ENCODE measurements around the gene PNP. TPM values are rescaled to one million over a fixed set of nuclear protein-coding genes. Genes with fewer than 3 reads are reported as not detected.

PNP gene
- total RNA-seq, 1 donor from 2014 or later: 17.4 TPM

DNA sequence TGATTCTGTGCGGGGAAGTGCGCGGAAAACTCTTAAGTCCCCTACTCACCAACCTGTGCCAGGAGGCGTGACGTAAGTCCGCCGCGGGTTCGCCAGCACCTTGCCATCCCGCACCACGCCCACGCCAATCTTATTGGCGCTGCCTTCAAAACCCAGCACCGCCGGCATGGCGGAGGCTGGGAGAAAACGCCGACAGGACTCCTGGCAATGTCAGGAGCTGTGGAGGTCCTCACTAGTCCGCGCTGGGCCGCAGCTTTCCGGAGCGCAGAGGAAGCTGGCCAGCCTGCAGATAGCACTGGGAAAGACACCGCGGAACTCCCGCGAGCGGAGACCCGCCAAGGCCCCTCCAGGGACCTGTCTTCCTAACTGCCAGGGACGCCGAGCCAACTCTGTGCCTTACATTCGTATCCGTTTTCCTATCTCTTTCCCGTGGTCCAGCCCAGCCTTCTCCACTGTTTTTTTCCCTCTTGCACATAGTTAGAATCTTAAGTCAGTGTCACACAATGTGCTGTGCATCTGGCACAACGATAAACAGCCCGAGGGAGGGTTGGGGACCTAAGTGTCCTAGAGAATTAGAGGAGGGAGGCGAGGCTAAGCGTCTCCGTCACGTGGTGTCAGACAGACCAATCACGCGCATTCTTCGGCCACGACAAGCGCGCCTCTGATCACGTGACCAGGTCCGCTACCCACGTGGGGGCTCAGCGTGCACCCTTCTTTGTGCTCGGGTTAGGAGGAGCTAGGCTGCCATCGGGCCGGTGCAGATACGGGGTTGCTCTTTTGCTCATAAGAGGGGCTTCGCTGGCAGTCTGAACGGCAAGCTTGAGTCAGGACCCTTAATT is 14.5 kb upstream of the PNP start, which contains the start of the genes APEX1 and OSGEP:
Gene APEX1 (plus strand): TSS at position 711 of the 839 bp plus-strand sequence. CDS start 420 bp downstream, outside the sequence.
Gene OSGEP (minus strand): TSS at position 297 of the 839 bp plus-strand sequence. CDS start 129 bp downstream, at position 168.
- intact Hi-C loops (cut with DNase I): loop anchor here (2.0 to 5.0 kb wide), 2 partner anchors 42 to 127 kb away; partner anchors contain the start of gene TEP1
- peak; percentile 99 for DNase-seq (ENCODE audit: low spot score)

DNA sequence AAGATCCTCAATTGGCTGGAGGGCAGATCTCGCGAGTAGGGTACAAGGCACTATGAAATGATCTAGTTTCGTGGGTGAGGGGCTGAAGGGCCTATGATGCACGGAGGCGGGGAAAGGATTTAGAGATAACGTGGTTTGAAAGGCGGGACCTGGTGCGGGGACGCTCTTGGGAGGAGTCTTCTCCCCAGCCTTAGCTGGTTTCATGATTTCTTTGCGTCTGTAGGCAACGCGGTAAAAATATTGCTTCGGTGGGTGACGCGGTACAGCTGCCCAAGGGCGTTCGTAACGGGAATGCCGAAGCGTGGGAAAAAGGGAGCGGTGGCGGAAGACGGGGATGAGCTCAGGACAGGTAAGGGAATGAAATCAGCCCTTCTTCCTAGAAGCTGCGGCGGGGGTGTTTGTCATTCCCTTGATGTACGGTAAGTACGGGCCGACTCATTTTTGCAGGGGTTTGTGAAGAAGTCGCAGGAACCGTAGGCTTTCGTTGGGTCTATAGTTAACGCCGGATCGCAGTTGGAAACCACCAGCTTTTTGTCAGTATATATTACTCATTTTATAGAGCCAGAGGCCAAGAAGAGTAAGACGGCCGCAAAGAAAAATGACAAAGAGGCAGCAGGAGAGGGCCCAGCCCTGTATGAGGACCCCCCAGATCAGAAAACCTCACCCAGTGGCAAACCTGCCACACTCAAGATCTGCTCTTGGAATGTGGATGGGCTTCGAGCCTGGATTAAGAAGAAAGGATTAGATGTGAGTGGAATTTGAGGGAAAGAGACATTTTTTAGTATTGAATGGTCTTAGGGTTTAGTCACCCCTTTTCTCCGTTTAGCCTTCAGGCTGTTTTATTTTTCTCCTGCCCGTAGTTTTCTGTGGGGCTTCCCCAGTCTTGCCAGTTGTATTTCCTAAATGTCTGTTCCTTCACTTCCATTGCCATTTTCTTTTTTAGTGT is 13.6 kb upstream of the PNP start:
- no peak for DNase-seq (ENCODE audit: low spot score)
- intact Hi-C loops (cut with DNase I): loop anchor here (2.0 to 5.0 kb wide), 2 partner anchors 43 to 128 kb away; partner anchors contain the start of gene TEP1

DNA sequence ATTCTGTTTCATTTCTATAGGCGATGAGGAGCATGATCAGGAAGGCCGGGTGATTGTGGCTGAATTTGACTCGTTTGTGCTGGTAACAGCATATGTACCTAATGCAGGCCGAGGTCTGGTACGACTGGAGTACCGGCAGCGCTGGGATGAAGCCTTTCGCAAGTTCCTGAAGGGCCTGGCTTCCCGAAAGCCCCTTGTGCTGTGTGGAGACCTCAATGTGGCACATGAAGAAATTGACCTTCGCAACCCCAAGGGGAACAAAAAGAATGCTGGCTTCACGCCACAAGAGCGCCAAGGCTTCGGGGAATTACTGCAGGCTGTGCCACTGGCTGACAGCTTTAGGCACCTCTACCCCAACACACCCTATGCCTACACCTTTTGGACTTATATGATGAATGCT is 12.2 kb upstream of the PNP start:
- intact Hi-C loops (cut with DNase I): loop anchor here (5.0 kb wide), 1 partner anchor 130 kb away; no protein-coding TSS in a partner anchor
- DNase-seq (ENCODE audit: low spot score): no peak

DNA sequence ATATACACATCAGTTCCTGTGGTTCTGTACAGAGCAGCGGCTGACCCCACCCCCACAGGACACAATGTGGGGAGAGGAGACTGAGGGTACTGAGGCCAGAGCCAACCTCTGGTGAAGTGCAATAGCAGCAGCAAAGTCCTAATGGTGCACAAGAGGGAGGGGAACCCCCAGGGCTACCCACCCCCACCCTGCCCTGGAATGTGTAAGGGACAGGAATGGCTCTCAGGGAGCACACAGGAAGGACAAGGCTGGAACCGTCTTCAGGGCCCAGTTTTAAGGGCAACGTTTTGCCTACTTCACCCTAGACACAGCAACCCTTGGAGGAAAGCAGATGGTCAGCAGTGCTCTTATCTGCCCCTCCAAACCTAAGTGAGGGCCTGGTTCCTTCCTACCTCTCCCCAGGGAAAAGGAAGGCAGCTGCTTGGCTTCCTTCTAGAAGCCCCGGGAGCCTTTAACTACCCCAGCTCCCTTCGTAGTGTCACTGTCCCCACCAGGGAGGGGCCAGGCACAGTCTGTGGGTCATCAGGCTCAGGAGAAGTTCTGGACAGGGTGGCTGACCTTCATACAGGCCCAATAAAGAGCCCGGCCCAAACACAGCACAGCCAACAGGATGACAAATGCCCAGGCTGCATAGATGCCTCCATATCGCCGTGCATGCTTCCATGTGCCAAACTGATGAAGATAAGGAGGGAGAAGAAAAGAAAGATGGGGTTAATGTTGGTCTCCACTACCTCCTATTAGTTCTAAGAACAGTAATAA is 11.0 kb upstream of the PNP start:
- DNase-seq (ENCODE audit: low spot score): no peak
- intact Hi-C loops (cut with DNase I): loop anchor here (5.0 kb wide), 1 partner anchor 131 kb away; no protein-coding TSS in a partner anchor

DNA sequence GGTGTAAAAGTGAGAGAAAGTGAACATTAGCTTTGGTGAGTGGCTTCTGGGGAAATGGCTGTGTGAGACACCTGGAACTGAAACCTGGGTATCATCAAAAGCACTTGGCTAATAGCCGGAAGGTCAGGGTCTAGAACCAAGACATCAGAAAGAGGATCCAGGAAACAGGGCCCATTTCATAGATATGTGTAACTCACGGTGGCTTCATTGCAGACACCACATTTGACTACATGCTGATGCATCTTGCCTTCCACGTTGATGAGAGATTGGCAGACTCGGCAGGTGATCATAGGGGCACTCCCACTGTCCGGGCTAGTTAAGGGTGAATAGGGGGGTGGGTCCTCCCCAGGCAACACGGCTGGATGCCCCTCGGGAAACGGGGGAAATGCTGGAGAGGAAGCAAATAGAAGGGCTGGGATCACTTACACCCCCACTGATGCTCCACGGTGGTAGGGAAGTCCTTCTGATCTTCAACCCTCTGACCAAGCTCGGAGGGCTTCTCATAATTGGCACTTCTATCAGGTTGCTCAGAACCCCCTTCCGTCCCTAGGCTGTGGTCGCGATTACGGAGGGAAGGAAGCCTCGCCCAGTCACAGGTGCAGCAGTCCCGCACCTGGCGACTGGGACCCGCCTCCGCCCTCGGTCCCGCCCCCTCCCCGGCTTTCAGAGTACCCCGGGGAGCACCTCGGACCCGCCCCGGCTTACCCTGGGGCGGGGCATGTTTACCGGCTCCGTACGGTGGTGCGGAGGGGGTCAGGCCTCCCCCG is 8.6 kb upstream of the PNP start:
- intact Hi-C loops (cut with DNase I): loop anchor here (5.0 to 10.0 kb wide), 3 partner anchors 118 to 224 kb away; partner anchors contain the start of genes ANG, PARP2 and RNASE4
- DNase-seq (ENCODE audit: low spot score): no peak

DNA sequence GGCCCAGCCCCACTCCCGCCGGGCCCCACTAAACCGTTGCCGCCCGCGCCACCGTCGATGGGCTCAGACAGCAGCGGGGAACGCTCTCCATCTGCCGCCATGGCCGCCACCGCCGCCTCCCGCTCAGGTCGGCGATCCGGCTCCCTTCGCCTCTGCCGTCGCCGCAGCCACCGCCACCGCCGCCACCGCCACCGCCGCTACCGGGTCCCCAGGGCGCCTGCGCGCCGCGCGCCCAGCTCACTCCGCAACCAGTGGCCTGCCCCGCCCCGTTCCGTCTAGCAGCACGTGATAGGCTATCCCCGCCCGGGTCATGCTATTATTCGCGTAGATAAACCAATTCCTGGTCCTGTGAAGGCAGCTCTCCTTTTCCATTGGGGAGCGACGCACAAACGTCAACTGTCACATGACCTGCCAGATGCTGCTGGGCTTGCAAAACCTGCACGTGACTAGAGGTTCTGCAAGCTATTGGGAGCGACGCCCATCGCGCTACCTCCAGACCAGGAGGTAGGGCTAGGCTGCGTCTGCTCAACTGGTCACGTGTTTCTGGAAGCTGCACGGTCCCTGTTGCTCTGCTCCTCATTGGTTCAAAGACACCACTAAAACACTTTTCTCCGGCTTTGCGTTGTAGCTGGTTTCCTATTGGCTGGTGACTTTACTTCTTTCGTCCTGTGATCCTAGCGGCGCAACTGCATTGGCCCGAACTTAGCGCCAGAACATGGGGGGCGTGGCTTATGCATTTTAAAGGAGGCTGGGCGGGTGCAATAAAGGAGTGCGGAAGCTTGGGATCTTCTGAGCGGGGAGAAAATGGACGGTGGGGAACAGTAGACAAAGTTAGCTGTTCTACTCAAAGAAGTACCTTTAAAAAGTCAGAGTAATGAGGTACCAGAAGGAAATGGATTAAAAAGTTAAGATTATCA is 7.7 kb upstream of the PNP start, which contains the start of gene PIP4P1:
Gene PIP4P1 (minus strand): TSS at position 210 of the 917 bp plus-strand sequence. CDS start 109 bp downstream, at position 101.
- DNase-seq (ENCODE audit: low spot score): peak; percentile 100
- intact Hi-C loops (cut with DNase I): loop anchor here (5.0 to 10.0 kb wide), 3 partner anchors 119 to 223 kb away; partner anchors contain the start of genes ANG, PARP2 and RNASE4

DNA sequence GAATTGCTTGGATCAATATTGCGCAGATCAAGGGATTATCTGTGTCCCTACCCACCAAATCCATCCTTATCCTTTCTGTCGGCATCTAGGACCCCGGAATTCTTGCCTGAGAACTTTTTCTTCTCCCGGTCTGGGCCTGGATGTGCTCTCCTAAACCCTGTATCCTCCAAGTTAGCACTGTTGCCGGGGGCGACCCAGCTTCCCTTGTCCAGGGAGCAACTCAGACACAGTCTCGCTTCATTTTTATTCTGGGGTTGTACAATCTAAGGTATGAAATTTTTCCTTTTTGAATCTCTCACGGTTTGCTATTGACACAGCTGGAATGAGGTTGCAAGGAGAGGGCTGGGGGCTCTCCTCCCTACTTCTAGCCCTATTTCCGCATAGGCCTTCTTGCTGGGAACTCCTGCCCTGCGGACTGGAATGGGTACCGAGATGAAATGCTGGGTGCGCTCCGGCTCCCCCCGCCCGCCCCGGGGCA is 403 bp upstream of the PNP start:
- DNase-seq (ENCODE audit: low spot score): no peak
- intact Hi-C loops (cut with DNase I): loop anchor here (10.0 kb wide), 1 partner anchor 216 kb away; the partner anchor contains the start of genes ANG and RNASE4

DNA sequence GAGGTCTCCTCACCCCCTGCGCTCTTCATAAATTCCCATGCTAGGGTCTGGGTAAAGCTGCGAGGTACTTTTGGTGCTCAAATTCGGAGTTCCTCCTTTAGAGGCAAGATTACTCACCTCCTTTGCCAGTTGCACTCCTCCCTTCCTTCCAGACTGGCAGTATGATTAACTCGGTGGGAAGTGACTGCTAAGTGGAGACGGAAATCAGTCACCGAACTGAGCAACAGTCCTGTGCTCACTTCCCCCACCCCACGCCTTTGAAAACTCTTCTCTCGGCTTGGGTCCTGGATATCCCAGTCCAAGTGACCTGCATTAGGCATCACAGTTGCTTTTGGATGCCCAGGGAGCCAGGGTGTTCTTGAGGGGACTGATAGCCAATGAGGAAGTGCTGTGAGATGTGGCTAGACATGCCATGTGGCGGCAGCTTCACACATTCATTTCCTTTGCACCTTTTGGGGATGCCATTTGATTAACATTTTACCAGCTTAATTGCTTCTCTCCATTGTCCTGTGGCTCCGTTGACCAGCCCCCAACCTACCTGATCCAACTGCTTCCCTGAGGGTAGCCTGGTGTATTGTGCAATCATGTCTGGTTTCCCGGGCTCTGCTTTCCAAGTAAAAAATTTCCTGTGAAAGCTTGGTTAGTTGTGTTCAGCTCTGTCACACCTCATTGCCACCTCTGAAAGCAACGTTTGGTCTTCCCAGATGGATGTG is 840 bp downstream of the PNP start:
- intact Hi-C loops (cut with DNase I): loop anchor here (10.0 kb wide), 1 partner anchor 215 kb away; the partner anchor contains the start of genes ANG and RNASE4
- DNase-seq (ENCODE audit: low spot score): peak; percentile 80

DNA sequence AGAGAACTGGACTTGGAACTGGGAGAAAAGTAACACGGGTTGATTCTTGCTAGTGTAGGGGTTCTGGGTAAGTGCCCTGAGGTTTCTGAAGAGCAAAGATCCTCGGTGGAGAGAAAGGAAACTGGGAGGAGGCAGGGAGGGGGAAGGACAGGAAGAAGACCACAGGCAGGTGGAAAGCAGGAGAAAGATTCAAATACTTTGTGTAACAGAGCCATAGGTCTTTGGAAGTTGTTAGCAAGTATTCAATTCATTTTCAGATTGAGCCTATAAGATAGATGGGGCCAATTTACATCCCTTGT is 1.3 kb downstream of the PNP start:
- intact Hi-C loops (cut with DNase I): no loop called here
- DNase-seq (ENCODE audit: low spot score): no peak

DNA sequence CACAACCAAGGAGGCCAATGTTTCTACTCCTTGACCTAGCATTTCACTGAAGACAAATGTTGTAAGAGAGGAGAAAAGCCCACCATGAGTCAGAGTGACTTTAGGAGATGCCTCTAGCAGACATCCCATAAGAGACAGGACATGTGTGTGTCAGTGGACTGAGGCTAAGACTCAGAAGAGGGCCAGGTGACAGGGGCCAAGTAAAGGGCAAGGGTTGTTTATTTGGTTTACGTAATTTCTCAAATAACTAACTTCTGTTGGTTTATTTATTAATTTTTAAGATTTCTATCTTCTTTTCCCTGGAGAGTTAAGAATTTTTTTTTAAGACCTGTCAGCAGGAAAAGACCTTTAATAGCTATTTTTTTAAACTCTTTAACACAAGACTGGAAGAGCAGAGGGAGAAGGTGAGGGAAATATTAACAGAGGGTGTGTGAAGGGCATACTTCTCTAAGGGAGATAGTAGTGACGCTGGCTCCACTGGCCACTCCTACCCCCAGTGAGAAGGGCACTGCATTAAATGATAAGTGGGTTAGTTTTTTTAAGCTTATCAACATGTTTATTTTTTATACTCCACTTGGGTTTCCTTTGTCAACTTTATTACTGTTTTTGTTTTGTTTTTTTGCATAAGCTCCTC is 3.4 kb downstream of the PNP start:
- intact Hi-C loops (cut with DNase I): no loop called here
- no peak for DNase-seq (ENCODE audit: low spot score)

DNA sequence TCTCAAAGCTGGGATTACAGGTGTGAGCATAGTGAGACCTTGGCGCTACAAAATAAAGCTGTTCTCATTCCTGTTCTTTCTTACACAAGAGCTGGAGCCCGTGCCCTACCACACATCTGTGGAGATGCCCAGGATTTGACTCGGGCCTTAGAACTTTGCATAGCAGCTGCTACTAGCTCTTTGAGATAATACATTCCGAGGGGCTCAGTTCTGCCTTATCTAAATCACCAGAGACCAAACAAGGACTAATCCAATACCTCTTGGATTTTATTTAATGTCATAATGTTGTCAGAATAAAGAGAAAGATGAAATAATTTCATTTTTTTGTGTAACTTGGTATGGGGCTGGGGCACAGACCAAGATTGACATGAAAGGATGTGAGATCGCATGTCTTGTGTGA is 7.6 kb downstream of the PNP start:
- intact Hi-C loops (cut with DNase I): no loop called here
- DNase-seq (ENCODE audit: low spot score): no peak

DNA sequence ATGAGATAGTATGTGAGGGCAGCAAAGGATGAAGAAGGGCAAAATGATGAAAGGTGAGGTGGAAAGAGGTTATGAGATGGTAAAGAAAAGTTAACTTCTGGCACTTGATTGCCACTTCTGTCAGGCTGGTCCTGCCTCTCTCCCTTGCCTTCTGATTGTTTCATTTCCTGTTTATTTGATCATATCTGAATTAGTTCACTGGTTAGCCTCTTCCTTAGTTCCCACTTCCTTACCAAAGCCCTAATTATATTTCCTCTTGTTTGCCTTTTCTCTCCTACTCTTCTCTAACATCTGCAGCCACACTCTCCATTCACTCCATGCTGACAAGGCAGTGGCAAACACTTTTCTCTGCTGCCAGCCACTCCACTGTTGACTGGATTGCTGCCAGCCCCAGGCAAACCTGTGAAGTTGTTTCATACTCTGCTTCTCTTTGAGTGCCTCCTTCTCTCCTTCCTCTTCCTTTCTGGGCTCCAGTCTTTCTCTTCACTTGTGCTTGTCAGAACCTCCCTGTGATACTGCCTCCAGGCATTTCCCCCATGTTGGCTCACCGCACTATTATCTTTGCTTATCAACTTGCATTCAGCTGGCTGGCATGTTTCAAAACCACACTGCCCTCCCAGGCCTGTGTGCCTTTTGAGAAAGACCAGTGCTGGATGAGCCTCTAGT is 8.1 kb downstream of the PNP start:
- no peak for DNase-seq (ENCODE audit: low spot score)
- intact Hi-C loops (cut with DNase I): no loop called here

DNA sequence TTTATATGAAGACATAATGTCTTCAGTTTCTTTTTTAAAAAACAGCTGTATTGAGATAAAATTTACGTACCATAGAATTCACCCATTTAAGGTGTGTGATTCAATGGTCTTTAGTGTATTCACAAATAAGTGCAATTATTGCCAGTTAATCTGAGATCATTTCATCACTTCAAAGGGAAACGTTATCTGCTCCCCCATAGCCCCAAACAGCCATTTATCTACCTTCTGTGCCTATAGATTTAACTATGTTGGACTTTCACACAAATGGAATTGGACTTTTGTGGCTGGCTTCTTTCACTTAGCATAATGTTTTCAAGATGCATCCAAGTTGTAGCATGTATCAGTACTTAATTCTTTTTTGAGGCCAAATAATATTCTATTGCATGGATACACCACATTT is 9.7 kb downstream of the PNP start:
- intact Hi-C loops (cut with DNase I): no loop called here
- no peak for DNase-seq (ENCODE audit: low spot score)

DNA sequence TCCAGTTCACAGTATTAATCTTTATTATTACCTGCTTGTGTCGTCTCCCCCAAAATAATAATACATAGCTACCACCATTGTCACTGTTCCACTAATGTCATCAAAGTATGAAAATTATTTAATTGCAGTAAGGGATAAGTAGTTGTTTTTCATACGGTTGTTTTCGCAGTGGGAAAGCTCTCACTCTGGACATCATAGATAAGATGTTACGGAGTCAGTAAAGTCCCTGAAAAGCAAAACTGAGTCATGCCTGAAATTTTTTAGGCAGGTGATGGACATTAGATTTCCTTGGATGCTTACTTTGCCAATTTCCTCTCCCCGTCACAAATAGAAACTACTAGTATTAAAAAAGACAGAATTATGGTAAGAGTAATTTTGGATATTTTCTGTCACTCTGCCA is 13.2 kb downstream of the PNP start:
- no peak for DNase-seq (ENCODE audit: low spot score)
- intact Hi-C loops (cut with DNase I): no loop called here

DNA sequence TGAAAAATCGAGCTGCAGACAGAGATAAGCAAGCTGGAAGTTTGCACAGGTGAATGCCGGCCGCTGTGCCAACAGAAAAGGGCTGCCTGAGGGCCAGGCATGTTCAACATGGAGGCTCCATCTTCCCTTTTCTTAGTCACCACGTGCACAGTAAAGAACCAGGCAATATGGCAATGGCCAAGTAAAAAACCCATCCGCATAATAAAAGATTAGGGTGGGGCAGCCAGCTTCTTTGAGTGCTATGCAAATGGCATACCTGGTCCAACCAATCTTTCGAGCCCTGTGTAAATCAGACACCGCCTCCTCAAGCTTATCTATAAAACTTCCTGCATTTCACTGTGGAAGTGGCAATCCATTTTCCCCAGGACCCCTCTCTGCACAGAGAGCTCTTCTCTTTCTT is 16.7 kb downstream of the PNP start:
- no peak for DNase-seq (ENCODE audit: low spot score)
- intact Hi-C loops (cut with DNase I): no loop called here

Data from cardiac septum (tissue), 1 donor.